ENCODE results near the gene DDX42. TPM values are rescaled to one million over a fixed set of nuclear protein-coding genes. Genes with fewer than 3 reads are reported as not detected.
A peak's percentile ranks its signal among the peaks of the same experiment; 100 is the strongest.

DDX42 gene
- total and polyA plus RNA-seq, 2 donors (not counting 1 experiment from before 2014, with no cell fraction given) = 61.6 to 170 TPM

- H2AFZ ChIP-seq (ENCODE audit: insufficient read depth, low read depth, low read length, poor library complexity, severe bottlenecking) = no peak overlapping the region
- peaks cover 44% of the 10 kb centered on the region for H3K4me1 Mint-ChIP-seq
- intact Hi-C loops (cut with micrococcal nuclease) = loop anchor here (2.0 kb wide), 1 partner anchor 137 kb away; no protein-coding TSS in a partner anchor
- peaks cover 43% of the 10 kb centered on the region for H3K79me2 ChIP-seq (ENCODE audit: control insufficient read depth, insufficient read depth, low read length)
- H3K36me3 ChIP-seq (replicated peaks in 1 of 2; ENCODE audit: control extremely low read depth in 1 of 2, control insufficient read depth in 1 of 2, extremely low read depth in 1 of 2, insufficient read depth in 2 of 2, low read length in 1 of 2) = peaks cover 2 to 87% of the 10 kb centered on the region in 2 experiments
- DNase-seq (peak; percentile 13), ATAC-seq (ENCODE audit: low read depth) (no peak)
- ChIA-PET CTCF (interaction anchor here (0.6 to 2.9 kb wide), 11 partner anchors 11 to 408 kb away, joined by 3 to 15 read pairs (median 6); no protein-coding TSS in a partner anchor), POLR2A (interaction anchor here (0.9 kb wide), 1 partner anchor 60 kb away, joined by 3 read pairs; the partner anchor contains the start of genes CCDC47 and DDX42)
- no peak overlapping the region for H3K27ac ChIP-seq (ENCODE audit: low read length in 2 of 2)
- H3K4me2 ChIP-seq (replicated peaks; ENCODE audit: low read depth, low read length, poor library complexity, severe bottlenecking) = no peak overlapping the region
- H3K4me3 ChIP-seq (ENCODE audit: control extremely low read depth in 1 of 5, extremely low read depth in 1 of 5, insufficient read depth in 1 of 5, low read depth in 2 of 5, low read length in 4 of 5) = no peak overlapping the region
- H3K9me3 ChIP-seq (ENCODE audit: control extremely low read depth in 1 of 3, control insufficient read depth in 2 of 3, insufficient read depth in 1 of 3, low read length in 2 of 3) = no peaks in the 10 kb centered on the region
- H3K9me3 Mint-ChIP-seq (ENCODE audit: insufficient read depth) = no peaks in the 10 kb centered on the region
- H4K20me1 ChIP-seq (ENCODE audit: control insufficient read depth, insufficient read depth, low read length, poor library complexity, severe bottlenecking) = peaks cover 38% of the 10 kb centered on the region
- H3K27me3 Mint-ChIP-seq = no peaks in the 10 kb centered on the region
- no peak for TF ChIP-seq EZH2 (IDR thresholded peaks at IDR 0.05; ENCODE audit: borderline replicate concordance, insufficient read depth, low read depth, low read length, poor library complexity, severe bottlenecking)
- TF ChIP-seq CTCF (IDR thresholded peaks at IDR 0.05) = no peak
- H3K27me3 ChIP-seq (replicated peaks in 1 of 4; ENCODE audit: control extremely low read depth in 1 of 4, control insufficient read depth in 3 of 4, insufficient read depth in 4 of 4, low read length in 3 of 4) = no peaks in the 10 kb centered on the region
- no peak overlapping the region for H3K9ac ChIP-seq (ENCODE audit: low read length)
- no peak overlapping the region for H3K4me3 Mint-ChIP-seq
- WGBS (ENCODE audit: insufficient coverage) = 97% methylated on average over 15 of the region's 15 CpGs
- H3K27ac Mint-ChIP-seq = peak overlapping the region; percentile 60
- H3K4me1 ChIP-seq (ENCODE audit: control insufficient read depth in 2 of 2, insufficient read depth in 2 of 2, low read length in 2 of 2) = peaks cover 19 to 32% of the 10 kb centered on the region in 2 donors
These were observed 59.9 kb downstream of the DDX42 start for GRCh38 chr17:63833741-63834373.
